HEK293T (cell line): ENCODE data around the gene CCDC63.

ENCODE experiments used
- CTCF ChIA-PET: fragments of 350-600 bp; formaldehyde crosslinking; extraction: SDS; loops from one replicate; lab custom pipeline; 2021; ENCODE audit warnings: antibody characterized with exemption, inconsistent platforms; lab: Yijun Ruan, JAX
- POLR2A ChIA-PET: fragments of 350-600 bp; formaldehyde crosslinking; extraction: SDS; loops from one replicate; lab custom pipeline; 2020; ENCODE audit warnings: antibody characterized with exemption, inconsistent platforms; lab: Yijun Ruan, JAX
- DNase-seq: peaks from one replicate; pipeline ENCODE4 v3.0.0; 2012; ENCODE audit warnings: mixed read lengths; ENCODE audit errors: extremely low spot score
- ARNT ChIP-seq: fragments of 450-650 bp; IDR thresholded peaks from 2 replicates; pipeline ENCODE4 v1.6.1; 2017; ENCODE audit warnings: mild to moderate bottlenecking
- BHLHE40 ChIP-seq: fragments of 450-650 bp; IDR thresholded peaks from 2 replicates; pipeline ENCODE4 v1.6.1; 2016; ENCODE audit warnings: mild to moderate bottlenecking, moderate library complexity, borderline replicate concordance
- CTBP1 ChIP-seq: fragments of 450-650 bp; IDR thresholded peaks from 2 replicates; pipeline ENCODE4 v1.6.1; 2016; ENCODE audit warnings: borderline replicate concordance
- ELF4 ChIP-seq: fragments of 450-650 bp; IDR thresholded peaks from 2 replicates; pipeline ENCODE4 v1.6.1; 2017; ENCODE audit warnings: antibody characterized with exemption
- FOXA1 ChIP-seq: fragments of 450-650 bp; IDR thresholded peaks from 2 replicates; pipeline ENCODE4 v1.6.1; 2016; ENCODE audit warnings: mild to moderate bottlenecking
- FOXK2 ChIP-seq: fragments of 450-650 bp; IDR thresholded peaks from 2 replicates; pipeline ENCODE4 v1.6.1; 2016; ENCODE audit warnings: mild to moderate bottlenecking
- FOXM1 ChIP-seq: fragments of 450-650 bp; IDR thresholded peaks from 2 replicates; pipeline ENCODE4 v1.6.1; 2017; ENCODE audit warnings: mild to moderate bottlenecking, borderline replicate concordance
- HDGF ChIP-seq: fragments of 450-650 bp; IDR thresholded peaks from 2 replicates; pipeline ENCODE4 v1.6.1; 2017; ENCODE audit warnings: antibody characterized with exemption, borderline replicate concordance
- L3MBTL2 ChIP-seq: fragments of 450-650 bp; conservative IDR thresholded peaks from 2 replicates; pipeline ENCODE4 v1.6.1; 2016; ENCODE audit warnings: mild to moderate bottlenecking
- LEF1 ChIP-seq: fragments of 450-650 bp; IDR thresholded peaks from 2 replicates; pipeline ENCODE4 v1.6.1; 2017; ENCODE audit warnings: mild to moderate bottlenecking, borderline replicate concordance
- NFRKB ChIP-seq: fragments of 450-650 bp; IDR thresholded peaks from 2 replicates; pipeline ENCODE4 v1.6.1; 2016; ENCODE audit warnings: mild to moderate bottlenecking, moderate library complexity
- PKNOX1 ChIP-seq: fragments of 450-650 bp; IDR thresholded peaks from 2 replicates; pipeline ENCODE4 v1.6.1; 2016
- SP1 ChIP-seq: fragments of 450-650 bp; IDR thresholded peaks from 2 replicates; pipeline ENCODE4 v1.6.1; 2017
- SUZ12 ChIP-seq: fragments of 450-650 bp; IDR thresholded peaks from 2 replicates; pipeline ENCODE4 v1.6.1; 2016; ENCODE audit warnings: mild to moderate bottlenecking
- TARDBP ChIP-seq: fragments of 450-650 bp; IDR thresholded peaks from 2 replicates; pipeline ENCODE4 v1.6.1; 2016
- ZNF384 ChIP-seq: fragments of 450-650 bp; IDR thresholded peaks from 2 replicates; pipeline ENCODE4 v1.6.1; 2016

CCDC63 gene

GRCh38 chr12:110829308-110829707 is 17.5 kb upstream of the CCDC63 start:
- DNase-seq = no peak
- POLR2A ChIA-PET = no interaction called here
- CTCF ChIA-PET = interaction anchor here (0.6 to 1.3 kb wide), 2 partner anchors 133 to 398 kb away, joined by 3 read pairs; no protein-coding TSS in a partner anchor
- TF ChIP-seq CTBP1 (no peak), LEF1 (no peak), TARDBP (no peak), SP1 (no peak), FOXM1 (no peak), ARNT (no peak), ZNF384 (no peak), ELF4 (no peak), BHLHE40 (no peak)

GRCh38 chr12:110836291-110836690 is 10.5 kb upstream of the CCDC63 start:
- ChIA-PET POLR2A (no interaction called here), CTCF (interaction anchor here (0.6 to 1.3 kb wide), 2 partner anchors 10 to 51 kb away, joined by 3 read pairs; no protein-coding TSS in a partner anchor)
- no peak for DNase-seq
- TF ChIP-seq FOXA1 (no peak), CTBP1 (no peak), PKNOX1 (no peak), HDGF (no peak), L3MBTL2 (no peak), NFRKB (no peak), ELF4 (no peak), FOXM1 (no peak), LEF1 (no peak), FOXK2 (no peak), SP1 (no peak), ARNT (no peak), BHLHE40 (no peak)

- CTCF ChIA-PET = no interaction called here
- TF ChIP-seq SUZ12 = no peak
- no peak for TF ChIP-seq NFRKB
- TF ChIP-seq BHLHE40 = no peak
- TF ChIP-seq ZNF384 = no peak
- no peak for TF ChIP-seq L3MBTL2
- no peak for TF ChIP-seq ELF4
- no peak for TF ChIP-seq TARDBP
- no peak for TF ChIP-seq FOXK2
- TF ChIP-seq SP1 = no peak
- TF ChIP-seq PKNOX1 = no peak
- no peak for TF ChIP-seq FOXA1
- no peak for DNase-seq
- POLR2A ChIA-PET = no interaction called here
Observed at GRCh38 chr12:110841007-110841406, 5.8 kb upstream of the CCDC63 start.

GRCh38 chr12:110844131-110844530 is 2.7 kb upstream of the CCDC63 start:
- TF ChIP-seq BHLHE40 (no peak), ARNT (no peak), L3MBTL2 (no peak)
- no peak for DNase-seq
- ChIA-PET CTCF (no interaction called here), POLR2A (no interaction called here)

- ChIA-PET CTCF (interaction anchor here (0.6 kb wide), 1 partner anchor 11 kb away, joined by 8 read pairs; no protein-coding TSS in a partner anchor), POLR2A (no interaction called here)
- TF ChIP-seq HDGF (no peak), SP1 (no peak), SUZ12 (no peak), PKNOX1 (no peak), ELF4 (no peak)
- DNase-seq = no peak
Observed at GRCh38 chr12:110844551-110845338, 2.0 kb upstream of the CCDC63 start.

GRCh38 chr12:110845339-110845682 is 1.5 kb upstream of the CCDC63 start:
- ChIA-PET POLR2A (no interaction called here), CTCF (interaction anchor here (0.6 kb wide), 1 partner anchor 11 kb away, joined by 8 read pairs; no protein-coding TSS in a partner anchor)
- no peak for DNase-seq
- TF ChIP-seq PKNOX1 (no peak), SP1 (no peak), NFRKB (no peak), HDGF (no peak), ARNT (no peak), ZNF384 (no peak)
